ENCODE results near the gene C3orf52. TPM values are rescaled to one million over a fixed set of nuclear protein-coding genes. Genes with fewer than 3 reads are reported as not detected.

C3orf52 gene
- total RNA-seq, 1 experiment from 2014 or later: 2.2 TPM

GRCh38 chr3:112127522-112128494 is 41.6 kb downstream of the C3orf52 start:
- H3K36me3 ChIP-seq: no peaks in the 10 kb centered on the region
- DNase-seq: no peak
- H3K4me3 ChIP-seq: no peak overlapping the region
- H3K9me3 ChIP-seq: no peaks in the 10 kb centered on the region
- no peaks in the 10 kb centered on the region for H3K27me3 ChIP-seq

GRCh38 chr3:112128843-112129727 is 42.9 kb downstream of the C3orf52 start:
- Histone ChIP-seq H3K9me3 (no peaks in the 10 kb centered on the region), H3K27me3 (no peaks in the 10 kb centered on the region), H3K4me3 (no peak overlapping the region), H3K36me3 (no peaks in the 10 kb centered on the region)
- no peak for DNase-seq

GRCh38 chr3:112129925-112130637 is 43.9 kb downstream of the C3orf52 start:
- H3K9me3 ChIP-seq: no peaks in the 10 kb centered on the region
- no peaks in the 10 kb centered on the region for H3K36me3 ChIP-seq
- no peak overlapping the region for H3K4me3 ChIP-seq
- DNase-seq: no peak
- H3K27me3 ChIP-seq: no peaks in the 10 kb centered on the region

GRCh38 chr3:112130638-112130993 is 44.4 kb downstream of the C3orf52 start:
- Histone ChIP-seq H3K27me3 (no peaks in the 10 kb centered on the region; the same call in 1 of the 2 replicates), H3K4me3 (no peak overlapping the region), H3K36me3 (no peaks in the 10 kb centered on the region), H3K9me3 (no peaks in the 10 kb centered on the region)
- no peak for DNase-seq

GRCh38 chr3:112131111-112131510 is 44.9 kb downstream of the C3orf52 start:
- Histone ChIP-seq H3K36me3 (no peaks in the 10 kb centered on the region), H3K4me3 (no peak overlapping the region), H3K27me3 (no peaks in the 10 kb centered on the region; the same call in 1 of the 2 replicates), H3K9me3 (no peaks in the 10 kb centered on the region)
- no peak for DNase-seq

GRCh38 chr3:112132088-112132487 is 45.9 kb downstream of the C3orf52 start:
- Histone ChIP-seq H3K27me3 (no peaks in the 10 kb centered on the region; the same call in 1 of the 2 replicates), H3K4me3 (no peak overlapping the region), H3K9me3 (no peaks in the 10 kb centered on the region), H3K36me3 (no peaks in the 10 kb centered on the region)
- DNase-seq: no peak

- no peak overlapping the region for H3K4me3 ChIP-seq
- no peaks in the 10 kb centered on the region for H3K36me3 ChIP-seq
- no peaks in the 10 kb centered on the region; the same call in 1 of the 2 replicates for H3K27me3 ChIP-seq
- DNase-seq: no peak
- H3K9me3 ChIP-seq: no peaks in the 10 kb centered on the region
Measured at GRCh38 chr3:112132554-112132953, 46.4 kb downstream of the C3orf52 start.

- no peak for DNase-seq
- peaks cover under 1% of the 10 kb centered on the region for H3K27me3 ChIP-seq
- H3K36me3 ChIP-seq: no peaks in the 10 kb centered on the region
- no peak within 1 kb of the TSS for H3K4me3 ChIP-seq
- H3K9me3 ChIP-seq: no peaks in the 10 kb centered on the region
Measured at GRCh38 chr3:112132975-112133448, 46.8 kb downstream of the C3orf52 start, which contains the start of gene GCSAM. Gene GCSAM, minus strand, starts transcription at chr3:112133248. Its CDS starts 128 bp downstream, at chr3:112133120.

- peaks cover 4% of the 10 kb centered on the region for H3K27me3 ChIP-seq
- no peak for DNase-seq
- H3K36me3 ChIP-seq: no peaks in the 10 kb centered on the region
- H3K9me3 ChIP-seq: no peaks in the 10 kb centered on the region
- no peak overlapping the region for H3K4me3 ChIP-seq
Measured at GRCh38 chr3:112133626-112134334, 47.6 kb downstream of the C3orf52 start.

GRCh38 chr3:112134335-112135124 is 48.3 kb downstream of the C3orf52 start:
- H3K27me3 ChIP-seq: peaks cover 7% of the 10 kb centered on the region
- no peaks in the 10 kb centered on the region for H3K36me3 ChIP-seq
- no peak for DNase-seq
- no peak overlapping the region for H3K4me3 ChIP-seq
- no peaks in the 10 kb centered on the region for H3K9me3 ChIP-seq

- Histone ChIP-seq H3K4me3 (no peak overlapping the region), H3K36me3 (no peaks in the 10 kb centered on the region), H3K9me3 (no peaks in the 10 kb centered on the region), H3K27me3 (peaks cover 11% of the 10 kb centered on the region)
- no peak for DNase-seq
Measured at GRCh38 chr3:112136046-112136445, 49.9 kb downstream of the C3orf52 start.

GRCh38 chr3:112136959-112137693 is 50.9 kb downstream of the C3orf52 start:
- Histone ChIP-seq H3K36me3 (no peaks in the 10 kb centered on the region), H3K27me3 (peaks cover 11% of the 10 kb centered on the region), H3K9me3 (no peaks in the 10 kb centered on the region), H3K4me3 (no peak overlapping the region)
- no peak for DNase-seq

GRCh38 chr3:112137781-112138180 is 51.6 kb downstream of the C3orf52 start:
- Histone ChIP-seq H3K9me3 (no peaks in the 10 kb centered on the region), H3K27me3 (peaks cover 11% of the 10 kb centered on the region), H3K36me3 (no peaks in the 10 kb centered on the region), H3K4me3 (no peak overlapping the region)
- no peak for DNase-seq

GRCh38 chr3:112138219-112138969 is 52.2 kb downstream of the C3orf52 start:
- no peak overlapping the region for H3K4me3 ChIP-seq
- peaks cover 2% of the 10 kb centered on the region; the same call in 1 of the 2 replicates for H3K9me3 ChIP-seq
- no peaks in the 10 kb centered on the region for H3K36me3 ChIP-seq
- peaks cover 11% of the 10 kb centered on the region for H3K27me3 ChIP-seq
- no peak for DNase-seq

Measured in MG63 (cell line).